GM18909 (cell line): Measurements from ENCODE around the gene ZBTB8A.
A peak's percentile ranks its signal among the peaks of the same experiment; 100 is the strongest.

Experiments
- ATAC-seq: cut with Tn5 transposase; IDR thresholded peaks from one replicate; pipeline ENCODE4 v1.9.1; 2021; ENCODE audit warnings: mild to moderate bottlenecking; ENCODE audit not compliant: unreplicated experiment, poor library complexity

Gene ZBTB8A

DNA sequence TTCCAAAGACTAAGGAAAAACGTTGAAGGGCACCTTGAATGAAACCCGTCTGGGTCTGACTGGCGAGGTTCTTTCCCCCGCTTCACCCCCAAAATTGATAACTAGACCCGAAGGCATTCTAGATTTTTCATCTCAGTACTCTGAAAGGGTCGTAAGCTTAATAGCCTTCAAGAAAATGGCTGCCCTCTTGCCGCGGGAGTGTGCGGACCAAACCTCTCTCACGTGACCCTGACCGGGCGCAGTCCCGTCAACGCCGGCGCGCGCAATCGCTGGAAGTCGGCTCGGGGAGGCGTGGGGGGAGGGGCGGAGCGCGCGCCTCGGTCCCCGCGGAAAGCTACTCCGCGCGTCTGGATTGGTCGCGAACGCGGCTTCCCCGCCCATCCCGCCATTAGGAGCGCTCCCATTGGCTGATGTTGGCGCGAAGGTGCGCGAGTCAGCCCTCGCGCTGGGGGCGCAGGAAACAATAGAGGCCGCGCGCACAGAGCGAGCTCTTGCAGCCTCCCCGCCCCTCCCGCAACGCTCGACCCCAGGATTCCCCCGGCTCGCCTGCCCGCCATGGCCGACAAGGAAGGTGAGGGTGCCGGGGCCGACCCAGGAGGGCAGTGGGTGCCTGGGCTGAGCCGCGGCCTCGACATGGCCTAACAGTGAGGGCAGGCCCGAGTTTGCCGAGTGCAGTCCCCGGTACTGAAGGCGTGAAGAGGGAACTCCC is 111.7 kb downstream of the ZBTB8A start, which contains the start of gene RBBP4:
TSS of gene RBBP4 (plus strand) at position 457 of the 709 bp plus-strand sequence. CDS start at position 556, 99 bp downstream.
- ATAC-seq, result peak; percentile 84

DNA sequence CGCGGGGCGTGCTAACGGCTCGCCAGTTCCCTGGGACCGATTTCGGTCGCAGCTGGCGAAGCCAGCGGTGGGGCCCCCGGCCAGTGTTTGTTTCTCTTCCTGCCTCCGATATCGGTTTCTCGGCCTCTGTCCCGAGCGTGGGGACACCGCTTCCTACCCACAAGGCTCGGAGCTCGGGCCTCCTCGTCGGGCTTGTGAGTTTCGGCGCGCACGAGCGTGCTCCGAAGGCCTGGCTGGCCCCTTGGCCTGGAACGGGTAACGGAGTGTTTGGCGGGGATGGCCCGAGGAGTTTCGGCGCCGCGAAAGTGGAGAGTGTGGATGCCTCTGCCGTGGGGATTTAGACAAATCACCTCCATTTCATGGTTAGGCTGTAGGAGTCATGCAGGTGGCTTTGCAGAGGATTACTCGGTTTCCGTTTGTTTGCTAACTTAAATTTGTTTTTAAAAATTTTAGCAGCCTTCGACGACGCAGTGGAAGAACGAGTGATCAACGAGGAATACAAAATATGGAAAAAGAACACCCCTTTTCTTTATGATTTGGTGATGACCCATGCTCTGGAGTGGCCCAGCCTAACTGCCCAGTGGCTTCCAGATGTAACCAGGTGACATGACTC is 112.3 kb downstream of the ZBTB8A start:
- ATAC-seq, result peak; percentile 22

DNA sequence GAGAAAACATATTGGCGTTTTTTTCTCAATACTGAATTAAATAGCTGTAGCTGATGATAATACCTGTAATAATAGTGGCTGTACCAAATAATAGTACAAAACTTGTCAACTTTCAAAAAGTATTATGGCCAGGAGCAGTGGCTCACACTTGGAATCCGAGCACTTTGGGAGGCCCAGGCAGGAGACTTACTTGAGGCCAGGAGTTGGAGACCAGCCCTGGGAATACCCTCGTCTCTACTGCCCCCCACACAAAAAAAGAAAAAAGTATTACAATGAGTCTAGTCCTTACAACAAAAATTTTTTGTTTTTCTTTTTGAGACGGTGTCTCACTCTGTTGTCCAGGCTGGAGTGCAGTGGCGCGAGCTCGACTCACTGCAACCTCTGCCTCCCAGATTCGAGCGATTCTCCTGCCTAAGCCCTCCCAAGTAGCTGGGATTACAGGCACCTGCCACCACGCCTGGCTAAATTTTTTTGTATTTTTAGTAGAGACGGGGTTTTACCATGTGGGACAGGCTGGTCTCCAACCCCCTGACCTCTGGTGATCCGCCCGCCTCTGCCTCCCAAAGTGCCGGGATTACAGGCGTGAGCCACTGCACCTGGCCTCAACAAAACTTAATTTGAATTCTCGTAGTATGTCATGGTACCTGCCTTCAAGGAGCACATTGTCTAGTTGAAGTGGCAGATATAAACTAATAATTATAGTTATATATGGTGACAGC is 113.2 kb downstream of the ZBTB8A start:
- ATAC-seq, result no peak
